Neural cell (in vitro differentiated cells): ENCODE data around the gene BABAM2. TPM values are rescaled to one million over a fixed set of nuclear protein-coding genes. Genes with fewer than 3 reads are reported as not detected.

Source experiments
- H2AFZ ChIP-seq: fragments of 200-600, 300-800 bp; sonication (generic), shearing (Covaris generic); 2 replicates; pipeline ENCODE4 v1.6.0; 2014; ENCODE audit warnings: low read depth, mild to moderate bottlenecking, antibody characterized with exemption, low read length, moderate library complexity
- H3F3A ChIP-seq: fragments of 200-600 bp; shearing (Covaris generic); 2 replicates; pipeline ENCODE4 v1.6.1; 2016; ENCODE audit warnings: mild to moderate bottlenecking, moderate library complexity, mixed read lengths, antibody characterized with exemption, low read length; ENCODE audit not compliant: insufficient read depth, poor library complexity, severe bottlenecking
- H3K27ac ChIP-seq: fragments of 200-600, 300-800 bp; sonication (generic), shearing (Covaris generic); 2 replicates; pipeline ENCODE4 v1.5.1; 2014; ENCODE audit warnings: mild to moderate bottlenecking, low read length, moderate library complexity
- H3K27me3 ChIP-seq: fragments of 300-800, 200-600 bp; sonication (generic), shearing (Covaris generic); 2 replicates; pipeline ENCODE4 v1.6.0; 2014; ENCODE audit warnings: mild to moderate bottlenecking, low read depth, low read length, moderate library complexity; ENCODE audit not compliant: insufficient read depth
- H3K36me3 ChIP-seq: fragments of 300-800, 200-600 bp; sonication (generic), shearing (Covaris generic); 2 replicates; pipeline ENCODE4 v1.5.1; 2014; ENCODE audit warnings: mild to moderate bottlenecking, antibody characterized with exemption, low read length, moderate library complexity; ENCODE audit not compliant: insufficient read depth
- H3K4me2 ChIP-seq: fragments of 300-800, 200-600 bp; sonication (generic), shearing (Covaris generic); 2 replicates; pipeline ENCODE4 v1.6.0; 2014; ENCODE audit warnings: mild to moderate bottlenecking, low read length
- H3K4me3 ChIP-seq: fragments of 300-800, 200-600 bp; sonication (generic), shearing (Covaris generic); 2 replicates; pipeline ENCODE4 v1.5.1; 2014; ENCODE audit warnings: mild to moderate bottlenecking, low read length, moderate library complexity
- H3K79me2 ChIP-seq: fragments of 200-600 bp; shearing (Covaris generic); replicated peaks from 2 replicates; pipeline ENCODE4 v1.6.0; 2014; ENCODE audit warnings: mild to moderate bottlenecking, low read length, moderate library complexity; ENCODE audit not compliant: insufficient read depth
- H3K9ac ChIP-seq: fragments of 300-800, 200-600 bp; sonication (generic), shearing (Covaris generic); 2 replicates; pipeline ENCODE4 v1.6.1; 2016; ENCODE audit warnings: mild to moderate bottlenecking, low read length, mixed read lengths
- H3K9me2 ChIP-seq: fragments of 200-600 bp; shearing (Covaris generic); 2 replicates; pipeline ENCODE4 v1.6.1; 2016; ENCODE audit warnings: mild to moderate bottlenecking, low read length, mixed read lengths; ENCODE audit not compliant: insufficient read depth
- H3K9me3 ChIP-seq: fragments of 200-600, 300-800 bp; sonication (generic), shearing (Covaris generic); 2 replicates; pipeline ENCODE4 v1.6.1; 2016; ENCODE audit warnings: mild to moderate bottlenecking, mixed run types, low read length, moderate library complexity, mixed read lengths
- H4K20me1 ChIP-seq: fragments of 200-600 bp; shearing (Covaris generic); 2 replicates; pipeline ENCODE4 v1.6.1; 2016; ENCODE audit warnings: mild to moderate bottlenecking, mixed run types; ENCODE audit not compliant: insufficient read depth
- CTCF ChIP-seq: fragments of 450-650 bp; IDR thresholded peaks from 2 replicates; pipeline ENCODE4 v1.5.1; 2014; ENCODE audit warnings: antibody characterized with exemption, mild to moderate bottlenecking, moderate library complexity; ENCODE audit not compliant: poor library complexity, severe bottlenecking
- EP300 ChIP-seq: fragments of 450-650 bp; conservative IDR thresholded peaks from 2 replicates; pipeline ENCODE4 v1.6.1; 2014; ENCODE audit warnings: antibody characterized with exemption, mild to moderate bottlenecking, moderate library complexity; ENCODE audit not compliant: poor library complexity, severe bottlenecking
- EZH2 ChIP-seq: fragments of 200-600, 300-800 bp; shearing (Covaris generic), sonication (generic); IDR thresholded peaks from 2 replicates; pipeline ENCODE4 v1.6.1; 2014; ENCODE audit warnings: antibody characterized with exemption, low read length, borderline replicate concordance, mild to moderate bottlenecking; ENCODE audit not compliant: insufficient read depth, poor library complexity, severe bottlenecking
- MXI1 ChIP-seq: fragments of 450-650 bp; conservative IDR thresholded peaks from 2 replicates; pipeline ENCODE4 v1.6.1; 2014; ENCODE audit warnings: antibody characterized with exemption, mild to moderate bottlenecking; ENCODE audit not compliant: poor library complexity, severe bottlenecking
- POLR2AphosphoS5 ChIP-seq: IDR thresholded peaks from 2 replicates; pipeline ENCODE4 v1.6.1; 2012
- RAD21 ChIP-seq: fragments of 450-650 bp; conservative IDR thresholded peaks from 2 replicates; pipeline ENCODE4 v1.6.1; 2014; ENCODE audit warnings: antibody characterized with exemption, mild to moderate bottlenecking, moderate library complexity
- REST ChIP-seq: IDR thresholded peaks from 2 replicates; pipeline ENCODE4 v1.6.1; 2012; ENCODE audit warnings: borderline replicate concordance
- SMC3 ChIP-seq: fragments of 450-650 bp; conservative IDR thresholded peaks from 2 replicates; pipeline ENCODE4 v1.6.1; 2014; ENCODE audit warnings: antibody characterized with exemption, mild to moderate bottlenecking, moderate library complexity; ENCODE audit not compliant: poor library complexity
- TAF1 ChIP-seq: IDR thresholded peaks from 2 replicates; pipeline ENCODE4 v1.6.1; 2012; ENCODE audit warnings: low read depth
- polyA plus RNA-seq: library from polyadenylated mRNA; depleted of rRNA; stranded (reverse); fragments of >200 nt; gene quantifications from 2 replicates; pipeline ENCODE4 v1.2.3, GENCODE V29; 2014

BABAM2 gene
- polyA plus RNA-seq, 1 donor from 2014 or later, result 15.3 TPM

GRCh38 chr2:27993950-27994728 lies 103.6 kb downstream of the BABAM2 start:
- no peaks in the 10 kb centered on the region for H3F3A ChIP-seq
- no peaks in the 10 kb centered on the region for H3K9me2 ChIP-seq
- H3K27ac ChIP-seq, result no peak overlapping the region
- no peaks in the 10 kb centered on the region for H3K79me2 ChIP-seq
- no peaks in the 10 kb centered on the region for H4K20me1 ChIP-seq
- H3K27me3 ChIP-seq, result no peaks in the 10 kb centered on the region
- no peak overlapping the region for H3K4me2 ChIP-seq
- no peak overlapping the region for H3K4me3 ChIP-seq
- no peaks in the 10 kb centered on the region for H3K9me3 ChIP-seq
- H3K36me3 ChIP-seq, result no peaks in the 10 kb centered on the region
- TF ChIP-seq MXI1, result no peak
- no peak for TF ChIP-seq POLR2AphosphoS5
- TF ChIP-seq CTCF, result no peak
- TF ChIP-seq RAD21, result no peak
- no peak for TF ChIP-seq SMC3
- no peak for TF ChIP-seq EP300
- TF ChIP-seq TAF1, result no peak
- TF ChIP-seq EZH2, result no peak
- no peak for TF ChIP-seq REST
- H3K9ac ChIP-seq, result no peak overlapping the region
- no peak overlapping the region for H2AFZ ChIP-seq

GRCh38 chr2:27996156-27996922 lies 105.8 kb downstream of the BABAM2 start:
- TF ChIP-seq MXI1, result no peak
- TF ChIP-seq EZH2, result no peak
- no peak for TF ChIP-seq REST
- no peak for TF ChIP-seq TAF1
- H2AFZ ChIP-seq, result no peak overlapping the region
- no peaks in the 10 kb centered on the region for H3K9me2 ChIP-seq
- no peak overlapping the region for H3K4me3 ChIP-seq
- H3K27me3 ChIP-seq, result no peaks in the 10 kb centered on the region
- H3K36me3 ChIP-seq, result no peaks in the 10 kb centered on the region
- H3F3A ChIP-seq, result no peaks in the 10 kb centered on the region
- no peak overlapping the region for H3K27ac ChIP-seq
- no peaks in the 10 kb centered on the region for H3K79me2 ChIP-seq
- H3K9ac ChIP-seq, result no peak overlapping the region
- H3K4me2 ChIP-seq, result no peak overlapping the region
- H3K9me3 ChIP-seq, result no peaks in the 10 kb centered on the region
- H4K20me1 ChIP-seq, result no peaks in the 10 kb centered on the region
